ENCODE measurements around the gene RASGRF1.

DNA sequence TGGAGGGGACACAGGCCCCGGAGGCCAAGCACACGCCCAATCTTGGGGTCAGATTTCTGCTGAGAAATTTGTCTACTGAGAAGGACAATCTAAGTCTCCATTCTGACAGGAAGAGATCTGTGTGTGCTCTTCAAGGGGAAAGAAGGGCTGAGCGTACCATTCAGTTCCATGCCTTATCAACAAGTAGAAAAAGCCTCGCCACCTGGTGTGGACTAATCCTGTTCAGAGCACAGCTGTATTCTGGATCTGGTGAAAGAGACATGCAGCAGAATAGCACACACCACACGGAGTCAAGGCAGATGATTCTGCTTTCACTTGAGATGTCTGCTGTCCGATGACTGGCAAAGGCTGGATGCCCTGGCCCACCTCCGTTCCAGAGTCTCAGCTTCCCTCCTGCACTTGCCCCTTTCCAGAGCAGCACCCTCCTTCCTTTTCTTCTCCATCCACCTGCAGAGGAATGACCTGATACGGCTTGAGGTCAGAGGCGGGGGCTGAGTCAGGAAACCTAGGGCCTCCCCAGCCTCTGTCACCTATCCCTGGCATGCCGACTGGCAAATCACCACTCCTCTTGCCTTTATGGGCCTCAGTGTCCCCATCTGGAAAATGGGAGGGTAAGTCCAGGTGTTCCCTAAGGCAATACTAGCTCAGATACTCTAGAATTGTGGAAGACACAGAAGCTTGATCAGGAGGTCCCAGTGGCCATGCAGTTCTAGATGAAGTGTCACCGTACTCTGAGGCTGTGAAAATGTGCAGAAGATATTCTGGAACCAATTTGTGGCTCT lies 108.9 kb downstream of the RASGRF1 start:
- TF ChIP-seq, protein P1, sequence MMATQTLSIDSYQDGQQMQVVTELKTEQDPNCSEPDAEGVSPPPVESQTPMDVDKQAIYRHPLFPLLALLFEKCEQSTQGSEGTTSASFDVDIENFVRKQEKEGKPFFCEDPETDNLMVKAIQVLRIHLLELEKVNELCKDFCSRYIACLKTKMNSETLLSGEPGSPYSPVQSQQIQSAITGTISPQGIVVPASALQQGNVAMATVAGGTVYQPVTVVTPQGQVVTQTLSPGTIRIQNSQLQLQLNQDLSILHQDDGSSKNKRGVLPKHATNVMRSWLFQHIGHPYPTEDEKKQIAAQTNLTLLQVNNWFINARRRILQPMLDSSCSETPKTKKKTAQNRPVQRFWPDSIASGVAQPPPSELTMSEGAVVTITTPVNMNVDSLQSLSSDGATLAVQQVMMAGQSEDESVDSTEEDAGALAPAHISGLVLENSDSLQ (IDR thresholded peaks at IDR 0.05), result no peak
- TF ChIP-seq SUZ12 (IDR thresholded peaks at IDR 0.05) (no peak), HDGF (IDR thresholded peaks at IDR 0.05; ENCODE audit: borderline replicate concordance) (no peak), ARNT (IDR thresholded peaks at IDR 0.05) (no peak), NFRKB (IDR thresholded peaks at IDR 0.05) (no peak), ZNF384 (IDR thresholded peaks at IDR 0.05) (no peak), SP1 (IDR thresholded peaks at IDR 0.05) (no peak), BHLHE40 (IDR thresholded peaks at IDR 0.05; ENCODE audit: borderline replicate concordance) (no peak), TARDBP (IDR thresholded peaks at IDR 0.05) (no peak), FOXA1 (IDR thresholded peaks at IDR 0.05) (no peak), FOXM1 (IDR thresholded peaks at IDR 0.05; ENCODE audit: borderline replicate concordance) (no peak), LEF1 (IDR thresholded peaks at IDR 0.05; ENCODE audit: borderline replicate concordance) (no peak), ELF4 (IDR thresholded peaks at IDR 0.05) (no peak), FOXK2 (IDR thresholded peaks at IDR 0.05) (no peak)
